Ishikawa (cell line): ENCODE data around the gene COL23A1.

ENCODE experiments used
- CEBPB ChIP-seq: IDR thresholded peaks from 2 replicates; pipeline ENCODE4 v1.6.1; 2012
- EP300 ChIP-seq: IDR thresholded peaks from 2 replicates; pipeline ENCODE4 v1.6.1; 2012; ENCODE audit warnings: borderline replicate concordance
- FOXM1 ChIP-seq: IDR thresholded peaks from 2 replicates; pipeline ENCODE4 v1.6.1; 2012; ENCODE audit warnings: low read depth, borderline replicate concordance

- TF ChIP-seq EP300: no peak
- TF ChIP-seq CEBPB: no peak
- TF ChIP-seq FOXM1: no peak
Measured at GRCh38 chr5:178305801-178306200, 284.4 kb downstream of the COL23A1 start.
